ENCODE measurements around the gene LIX1L.
"Not testable (repeated sequence)": the region's sequence is repeated elsewhere in the genome, so short reads cannot be mapped to it uniquely, and the experiment has no call there.

Gene LIX1L

GRCh38 chr1:145935708-145936107 is 22.1 kb downstream of the LIX1L start:
- no peak for DNase-seq (ENCODE audit: low read depth)

DNA sequence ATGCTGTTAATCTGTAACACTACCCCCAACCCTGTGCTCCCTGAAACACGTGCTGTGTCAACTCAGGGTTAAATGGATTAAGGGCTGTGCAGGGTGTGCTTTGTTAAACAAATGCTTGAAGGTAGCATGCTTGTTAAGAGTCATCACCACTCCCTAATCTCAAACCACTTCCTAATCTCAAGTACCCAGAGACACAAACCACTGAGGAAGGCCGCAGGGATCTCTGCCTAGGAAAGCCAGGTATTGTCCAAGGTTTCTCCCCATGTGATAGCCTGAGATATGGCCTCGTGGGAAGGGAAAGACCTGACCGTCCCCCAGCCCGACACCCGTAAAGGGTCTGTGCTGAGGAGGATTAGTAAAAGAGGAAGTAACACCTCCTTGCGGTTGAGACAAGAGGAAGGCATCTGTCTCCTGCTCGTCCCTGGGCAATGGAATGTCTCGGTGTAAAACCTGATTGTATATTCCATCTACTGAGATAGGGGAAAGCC is 25.3 kb downstream of the LIX1L start:
- peak; percentile 16 for DNase-seq (ENCODE audit: low read depth)

- no peak for DNase-seq (ENCODE audit: low read depth)
These were observed 29.7 kb downstream of the LIX1L start for GRCh38 chr1:145927916-145928643.

GRCh38 chr1:145927063-145927886 is 30.5 kb downstream of the LIX1L start, which contains the start of gene RBM8A:
TSS of gene RBM8A (minus strand) at chr1:145927484. CDS start at chr1:145927426, 58 bp downstream.
- DNase-seq (ENCODE audit: low read depth): peak; percentile 91

DNA sequence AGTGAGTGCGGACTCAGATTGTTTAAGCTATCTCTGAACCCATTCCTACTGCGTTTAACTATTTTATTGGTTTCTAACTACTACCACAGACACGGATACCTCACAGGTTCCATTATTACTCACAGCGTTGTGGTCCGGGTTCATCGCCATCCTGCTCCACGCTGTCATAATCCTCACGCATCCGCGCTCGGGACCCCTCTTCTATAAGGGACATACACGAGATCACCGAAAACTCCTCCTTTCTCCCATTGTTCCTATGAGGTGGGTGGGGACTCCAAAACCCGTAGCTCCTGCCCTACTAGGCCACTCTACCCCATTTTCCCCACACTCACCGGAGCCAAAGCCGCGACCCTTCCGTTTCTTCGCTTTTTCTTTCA is 31.1 kb downstream of the LIX1L start:
- DNase-seq (ENCODE audit: low read depth): no peak

- DNase-seq (ENCODE audit: low read depth): no peak
These were observed 35.6 kb downstream of the LIX1L start for GRCh38 chr1:145922266-145922665.

DNA sequence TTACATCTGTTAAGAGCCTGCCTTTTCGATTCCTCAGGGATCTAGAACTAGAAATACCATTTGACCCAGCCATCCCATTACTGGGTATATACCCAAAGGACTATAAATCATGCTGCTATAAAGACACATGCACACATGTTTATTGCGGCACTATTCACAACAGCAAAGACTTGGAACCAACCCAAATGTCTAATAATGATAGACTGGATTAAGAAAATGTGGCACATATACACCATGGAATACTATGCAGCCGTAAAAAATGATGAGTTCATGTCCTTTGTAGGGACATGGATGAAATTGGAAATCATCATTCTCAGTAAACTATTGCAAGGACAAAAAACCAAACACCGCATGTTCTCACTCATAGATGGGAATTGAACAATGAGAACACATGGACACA is 37.5 kb downstream of the LIX1L start:
- DNase-seq (ENCODE audit: low read depth): not testable (repeated sequence)

GRCh38 chr1:145918992-145919939 is 38.6 kb downstream of the LIX1L start:
- DNase-seq (ENCODE audit: low read depth): no peak

DNA sequence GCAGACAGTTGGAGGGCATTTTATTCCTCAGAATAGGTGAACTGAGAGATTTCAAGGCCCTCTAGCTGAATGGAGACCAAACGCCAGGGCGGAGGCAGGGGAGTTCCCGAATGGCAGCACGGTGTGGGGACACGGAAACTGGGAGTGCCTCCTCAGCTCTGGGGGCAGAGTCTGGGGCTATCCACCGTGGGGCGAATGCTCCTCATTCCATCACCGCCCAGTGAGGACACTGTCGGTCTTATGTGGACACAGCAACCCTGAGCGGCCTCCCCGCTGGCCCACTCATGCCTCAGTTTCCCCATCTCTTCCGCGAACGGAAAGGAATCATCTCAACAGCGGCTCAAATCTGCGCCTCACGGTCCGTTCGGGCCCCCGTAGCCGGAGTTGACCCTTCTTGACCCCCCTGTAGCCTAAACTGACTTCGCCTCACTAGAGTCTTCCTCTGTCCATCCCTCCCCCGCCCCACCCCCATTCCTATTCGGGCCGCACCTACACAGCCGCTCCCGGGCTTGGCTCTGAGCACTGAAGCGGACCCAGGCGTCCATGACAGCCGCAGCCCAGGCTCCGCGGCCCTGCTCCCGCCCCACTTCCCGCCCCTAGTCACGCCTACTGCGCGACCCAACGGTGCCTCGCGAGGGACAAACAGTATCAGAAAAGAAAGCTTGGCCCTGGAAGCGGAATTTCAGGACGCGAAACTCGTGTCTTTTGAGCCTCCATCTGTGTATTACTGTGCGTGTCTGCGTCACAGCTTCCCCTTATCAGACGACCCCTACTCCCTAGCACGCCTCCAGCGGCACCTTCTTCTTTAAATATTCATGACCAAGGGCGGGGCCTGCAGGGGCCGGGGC is 39.4 kb downstream of the LIX1L start, which contains the start of gene PEX11B:
PEX11B (minus strand) TSS at position 574 of the 848 bp plus-strand sequence; CDS start at position 545, 29 bp downstream.
- DNase-seq (ENCODE audit: low read depth): peak; percentile 87

GRCh38 chr1:145917595-145917994 is 40.2 kb downstream of the LIX1L start:
- DNase-seq (ENCODE audit: low read depth): no peak

DNA sequence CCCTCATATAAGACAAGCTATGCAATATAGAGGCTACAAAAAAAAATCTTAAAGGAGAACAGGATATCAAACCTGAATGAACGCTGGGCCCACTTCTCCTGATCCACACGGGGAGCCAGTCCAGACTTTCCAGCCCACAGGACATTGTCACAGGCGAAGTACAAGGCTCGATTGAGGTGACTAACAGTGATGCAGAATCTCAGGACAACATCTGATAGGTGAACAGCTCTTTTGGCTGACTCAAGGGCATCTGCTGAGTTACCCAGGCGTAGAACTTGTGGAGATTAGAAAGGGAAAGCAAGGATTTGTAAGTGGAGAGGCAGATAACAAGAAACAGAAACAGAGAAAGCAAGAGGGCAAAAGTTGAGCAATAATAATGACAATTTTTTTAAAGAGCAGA is 41.1 kb downstream of the LIX1L start:
- DNase-seq (ENCODE audit: low read depth): no peak

GRCh38 chr1:145912128-145912641 is 45.6 kb downstream of the LIX1L start:
- no peak for DNase-seq (ENCODE audit: low read depth)

DNA sequence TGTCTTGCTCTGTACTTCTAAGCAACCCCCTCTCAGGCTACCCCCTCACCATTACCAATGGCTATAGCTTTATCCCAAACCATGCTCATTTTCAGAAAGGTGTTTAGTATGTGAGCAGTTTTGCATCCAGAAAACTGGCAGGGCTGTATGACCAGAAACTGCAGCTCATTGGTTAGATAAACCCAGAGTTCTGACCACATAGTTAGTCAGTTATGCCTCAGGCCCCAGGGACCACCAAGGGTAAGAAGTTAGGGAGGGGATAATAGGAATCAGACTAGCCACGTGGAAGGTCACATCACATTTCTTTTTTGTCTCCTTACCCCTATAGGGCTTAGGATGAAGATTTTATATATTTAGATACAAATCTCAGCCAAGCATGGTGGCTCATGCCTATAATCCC is 49.2 kb downstream of the LIX1L start:
- no peak for DNase-seq (ENCODE audit: low read depth)

DNA sequence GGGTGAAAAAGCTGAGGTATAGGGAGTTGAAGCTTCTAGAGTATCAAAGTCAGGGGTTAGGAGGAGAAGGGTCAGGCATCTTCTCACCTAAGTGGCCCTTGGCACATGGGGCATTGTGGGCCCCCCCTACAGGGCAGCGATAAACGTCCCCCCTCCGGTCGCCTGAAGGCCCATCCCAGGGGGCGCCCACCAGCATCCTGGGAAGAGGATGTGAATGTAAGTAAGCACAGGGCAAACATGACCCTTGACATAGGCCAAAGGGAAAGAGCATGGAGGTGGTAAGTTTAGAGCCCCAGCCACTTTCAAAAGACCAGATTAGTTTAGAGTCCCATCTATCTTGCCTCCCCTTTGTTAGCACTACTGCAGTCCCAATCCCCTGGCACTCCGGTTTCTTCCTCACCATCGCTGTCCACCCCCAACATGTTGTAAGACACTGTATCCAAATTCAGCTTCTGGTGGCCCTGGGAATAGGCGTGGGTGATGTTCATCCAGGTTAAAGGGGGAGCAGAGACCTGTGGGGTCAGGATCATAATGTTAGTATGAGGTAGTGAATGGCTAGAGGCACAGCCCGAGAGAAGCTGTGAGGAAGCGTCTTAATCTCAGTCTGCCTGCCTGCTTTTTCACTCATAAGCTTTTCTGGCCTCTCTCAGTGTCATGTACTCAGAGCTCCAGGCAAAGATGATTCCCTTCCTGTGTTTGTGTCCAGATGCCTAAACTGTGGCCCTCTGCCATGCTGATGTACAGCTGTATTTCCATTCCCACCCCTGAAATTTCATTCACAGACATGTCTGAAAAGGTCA is 50.7 kb downstream of the LIX1L start:
- DNase-seq (ENCODE audit: low read depth): no peak

GRCh38 chr1:145901312-145902021 is 56.4 kb downstream of the LIX1L start:
- DNase-seq (ENCODE audit: low read depth): no peak

- no peak for DNase-seq (ENCODE audit: low read depth)
These were observed 59.1 kb downstream of the LIX1L start for GRCh38 chr1:145898756-145899155.

- no peak for DNase-seq (ENCODE audit: low read depth)
These were observed 59.8 kb downstream of the LIX1L start for GRCh38 chr1:145897969-145898368.

- DNase-seq (ENCODE audit: low read depth): no peak
These were observed 62.3 kb downstream of the LIX1L start for GRCh38 chr1:145895471-145895870.

Data from T-helper 22 cell (primary cell).